ENCODE measurements around the gene IFT81.
"Not testable (repeated sequence)": the region's sequence is repeated elsewhere in the genome, so short reads cannot be mapped to it uniquely, and the experiment has no call there.

Gene IFT81

DNA sequence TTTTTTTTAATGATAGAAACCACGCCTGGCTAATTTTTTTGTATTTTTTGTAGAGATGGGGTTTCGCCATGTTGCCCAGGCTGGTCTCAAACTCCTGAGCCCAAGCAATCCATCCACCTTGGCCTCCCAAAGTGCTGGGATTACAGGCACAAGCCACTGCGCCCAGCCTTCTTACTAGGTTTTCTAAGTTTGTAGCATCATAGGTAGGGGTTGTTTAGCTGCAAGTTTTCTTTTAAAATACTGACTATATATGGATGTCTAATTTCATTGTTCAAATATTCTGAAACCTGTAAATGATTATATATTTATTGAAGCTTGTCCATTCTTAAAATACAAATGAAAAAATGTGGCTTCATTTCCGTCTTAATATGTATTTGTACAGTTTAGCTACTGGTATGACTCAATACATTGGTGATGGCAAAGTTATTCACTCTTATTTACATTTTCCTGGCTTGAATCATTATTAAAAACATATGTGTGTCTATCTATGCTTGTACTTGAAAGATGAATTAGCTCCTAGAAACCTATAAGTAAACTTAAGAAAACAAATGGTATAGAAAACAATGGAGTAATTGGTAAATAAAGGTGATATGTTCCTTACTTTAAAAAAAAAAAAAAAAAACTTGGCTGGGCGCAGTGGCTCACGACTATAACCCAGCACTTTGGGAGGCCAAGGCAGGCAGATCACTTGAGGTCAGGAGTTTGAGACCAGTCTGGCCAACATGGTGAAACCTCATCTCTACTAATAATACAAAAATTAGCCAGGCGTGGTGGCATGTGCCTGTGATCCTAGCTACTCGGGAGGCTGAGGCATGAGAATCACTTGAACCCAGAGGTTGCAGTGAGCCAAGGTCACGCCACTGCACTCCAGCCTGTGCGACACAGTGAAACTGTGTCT, 87.7 kb downstream of the IFT81 start:
- not testable (repeated sequence) for DNase-seq

DNA sequence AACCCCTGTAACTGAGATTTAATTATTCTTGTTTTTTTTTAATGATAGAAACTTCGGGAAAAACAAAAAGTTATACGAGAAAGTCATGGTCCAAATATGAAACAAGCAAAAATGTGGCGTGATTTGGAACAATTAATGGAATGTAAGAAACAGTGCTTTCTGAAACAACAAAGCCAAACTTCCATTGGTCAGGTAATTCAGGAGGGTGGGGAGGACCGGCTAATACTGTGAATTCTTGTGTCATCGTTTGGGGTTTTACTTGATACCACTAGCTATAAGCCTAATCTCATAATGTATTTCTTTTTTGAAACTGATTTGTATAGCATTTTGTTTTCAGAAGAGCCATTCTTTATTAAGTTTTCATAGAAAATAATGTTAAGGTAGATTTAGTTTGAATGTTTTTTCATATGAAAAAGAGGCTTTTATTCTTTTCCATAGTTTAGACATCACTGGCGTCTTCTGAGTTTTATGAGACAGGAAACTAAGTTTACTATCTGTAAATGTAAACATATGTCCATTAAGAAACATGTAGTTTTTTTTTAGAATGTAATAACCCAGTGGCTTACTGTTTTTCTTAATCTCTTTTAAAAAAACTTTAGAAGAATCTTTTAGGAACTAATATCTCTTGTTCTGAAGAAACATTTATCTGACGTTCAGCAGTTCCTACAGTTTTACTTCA, 94.0 kb downstream of the IFT81 start:
- no peak for DNase-seq

DNA sequence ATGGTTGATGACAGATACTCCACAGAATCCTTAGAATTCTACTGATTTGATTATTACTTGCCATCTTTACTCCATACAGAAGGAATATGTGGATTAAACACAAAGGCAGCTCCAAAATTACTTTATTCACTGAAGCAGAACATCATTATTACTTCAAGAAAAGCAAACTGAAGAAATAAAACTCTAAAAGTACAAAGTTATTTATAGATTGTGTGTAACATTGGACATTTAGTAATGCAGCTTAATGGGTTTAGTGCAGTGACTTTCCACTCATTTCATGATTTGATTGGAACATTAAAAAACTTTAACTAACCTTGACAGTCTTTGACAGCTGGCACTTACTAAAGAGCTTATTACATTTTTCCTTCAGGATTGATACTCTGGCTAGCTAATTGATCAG, 97.9 kb downstream of the IFT81 start:
- no peak for DNase-seq

DNA sequence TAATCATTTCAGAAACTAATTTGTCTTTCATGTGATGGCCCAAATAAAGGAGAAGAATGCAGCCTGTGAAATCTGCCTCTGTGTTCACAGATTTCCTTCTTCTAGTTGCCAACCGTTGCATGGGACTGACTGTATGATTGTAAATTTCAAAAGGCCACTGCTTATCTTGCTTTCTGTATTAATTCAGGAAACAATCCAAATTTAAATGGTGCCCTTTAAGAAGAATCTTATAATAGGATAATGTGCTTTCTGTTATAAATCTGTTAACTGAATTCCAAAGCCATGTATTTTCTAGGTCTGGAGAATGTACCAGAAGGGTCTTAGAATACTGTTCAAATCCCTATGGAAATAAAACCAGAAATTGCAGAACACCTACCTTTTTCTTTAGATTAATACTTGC, 98.3 kb downstream of the IFT81 start:
- no peak for DNase-seq

DNA sequence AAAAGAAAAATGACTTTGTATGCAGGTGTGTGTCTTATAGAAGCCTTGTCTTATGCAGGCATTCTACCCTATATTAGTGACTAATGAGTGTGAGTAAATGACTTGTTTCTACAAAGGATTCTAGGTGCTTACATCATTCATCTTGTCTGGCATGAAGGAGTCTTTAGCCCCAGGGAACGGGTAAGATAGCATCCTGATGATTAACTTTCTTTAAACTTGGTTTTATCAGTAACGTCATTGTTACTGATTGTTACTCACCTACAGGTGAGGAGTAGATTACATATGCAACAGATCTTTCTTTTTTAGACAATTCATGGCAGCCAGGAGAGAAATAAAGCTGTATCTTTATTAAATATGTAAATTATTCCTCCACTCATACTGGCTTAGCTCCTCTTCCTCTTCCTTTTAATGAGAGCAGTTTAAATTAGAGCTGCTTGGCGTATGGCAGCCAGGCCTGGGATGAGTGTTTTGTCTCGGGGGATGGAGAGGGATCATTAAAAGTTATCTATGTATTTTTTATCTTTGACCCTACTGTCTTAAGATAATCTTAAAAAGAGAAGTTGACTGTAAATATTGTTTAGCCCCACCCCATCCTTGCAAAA, 99.7 kb downstream of the IFT81 start:
- no peak for DNase-seq

DNA sequence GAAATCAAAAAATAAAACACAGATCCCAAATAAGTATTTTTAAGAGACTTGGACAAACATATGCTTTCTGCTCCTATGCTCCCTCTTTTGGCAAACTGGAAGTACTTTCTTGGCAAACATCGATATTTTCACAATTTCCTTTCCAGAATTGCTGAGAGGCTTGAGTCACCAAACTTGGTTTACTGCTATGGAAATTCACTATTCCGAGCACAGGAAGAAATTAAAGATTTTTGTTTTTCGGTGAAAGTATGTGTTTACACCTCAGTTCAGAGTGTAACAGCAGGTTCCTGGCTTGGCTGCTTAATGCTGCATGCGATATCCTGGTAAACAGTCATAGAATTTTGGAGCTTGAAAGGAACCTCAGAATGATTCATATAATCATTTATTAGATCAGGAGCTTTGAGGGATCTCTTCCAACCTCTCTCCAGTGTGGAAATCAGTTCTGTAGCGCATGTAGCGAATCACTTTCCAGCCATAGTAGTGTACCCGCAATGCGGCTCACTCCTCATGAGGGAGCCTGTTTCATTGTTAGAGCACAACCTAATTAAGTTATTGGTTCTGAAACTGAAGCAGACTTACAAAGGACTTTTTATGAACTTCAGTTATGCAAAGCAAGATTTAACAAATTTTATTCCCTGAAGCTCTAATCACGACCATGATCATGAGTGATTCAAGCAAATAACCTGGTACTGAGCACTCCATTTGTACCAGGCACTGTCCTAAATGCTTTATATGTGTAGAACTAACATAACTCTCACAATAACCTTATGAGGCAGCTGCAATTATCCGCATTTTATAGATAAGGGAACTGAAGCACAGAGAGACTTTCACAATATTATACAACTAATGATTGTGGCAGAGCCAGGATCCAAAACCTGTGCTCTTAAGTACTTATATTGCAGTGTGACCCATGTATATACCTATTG, 100.5 kb downstream of the IFT81 start:
- DNase-seq, result no peak

DNA sequence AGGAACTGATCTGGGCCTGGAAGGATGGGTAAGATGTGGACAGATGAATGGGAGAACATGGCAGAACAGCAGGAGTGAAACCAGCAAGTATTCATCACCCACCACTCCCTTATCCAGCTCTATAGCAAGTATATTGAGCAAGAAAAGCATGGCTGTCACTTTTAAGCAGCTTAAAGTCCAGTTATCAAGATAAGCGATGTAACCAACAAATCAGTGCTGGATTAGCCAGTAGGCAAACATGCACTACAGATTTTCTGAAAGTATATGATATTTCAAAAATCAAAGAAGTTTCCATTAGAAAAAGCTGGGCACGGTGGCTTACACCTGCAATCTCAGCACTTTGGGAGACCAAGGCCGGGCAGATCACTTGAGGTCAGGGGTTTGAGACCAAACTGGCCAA, 103.0 kb downstream of the IFT81 start:
- DNase-seq, result no peak

DNA sequence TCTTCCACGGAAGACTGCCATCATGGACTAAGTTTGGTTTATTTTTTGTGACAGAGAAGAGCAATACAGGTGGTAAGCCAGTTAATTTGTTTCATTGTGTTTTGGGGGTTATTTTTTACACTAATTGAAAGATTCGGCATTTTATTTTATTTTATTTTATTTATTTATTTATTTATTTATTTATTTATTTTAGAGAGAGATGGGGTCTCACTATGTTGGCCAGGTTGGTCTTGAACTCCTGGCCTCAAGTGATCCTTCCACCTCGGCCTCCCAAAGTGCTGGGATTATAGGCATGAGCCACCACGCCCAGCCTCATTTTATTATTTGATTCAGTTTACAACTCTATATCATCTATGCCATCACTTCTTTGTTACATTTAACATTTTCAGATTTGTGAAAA, 104.2 kb downstream of the IFT81 start:
- not testable (repeated sequence) for DNase-seq

DNA sequence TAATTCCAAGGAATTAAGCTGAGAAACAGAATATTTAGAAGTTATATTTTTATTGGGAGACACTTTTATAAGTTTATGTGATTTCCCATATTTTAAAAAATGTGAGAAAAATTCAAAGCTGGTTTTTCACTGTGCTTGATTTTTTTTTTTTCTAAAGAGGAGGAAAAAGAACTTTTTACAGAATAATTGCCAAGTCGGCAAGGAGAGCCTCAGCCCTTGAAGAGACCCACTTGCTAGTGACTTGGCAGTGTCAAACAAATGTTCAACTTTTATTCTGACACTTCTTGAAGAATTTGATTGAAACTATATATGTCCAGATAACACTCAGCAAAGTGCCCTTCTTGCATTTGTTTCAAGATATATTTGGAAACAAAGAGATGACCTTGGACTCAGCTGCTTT, 104.6 kb downstream of the IFT81 start:
- no peak for DNase-seq

DNA sequence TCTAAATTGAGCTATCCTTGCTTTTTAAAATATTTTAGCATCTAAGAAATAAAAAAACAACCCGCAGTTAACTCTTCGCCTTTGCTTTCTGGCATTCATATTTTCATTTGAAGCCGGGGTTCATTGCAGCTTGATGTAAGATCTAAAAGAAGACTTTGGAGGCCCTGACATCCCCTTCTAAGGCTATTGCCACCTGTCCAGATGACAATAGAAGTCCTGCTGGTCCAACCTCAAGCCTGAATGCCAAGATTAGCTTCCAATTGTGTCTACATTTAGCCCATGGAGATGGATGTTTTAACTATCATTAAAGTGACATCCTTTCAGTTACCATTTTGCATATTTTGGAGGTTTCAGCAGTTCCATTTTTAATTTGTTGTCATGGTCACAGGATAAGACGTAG, 105.3 kb downstream of the IFT81 start:
- DNase-seq, result no peak

DNA sequence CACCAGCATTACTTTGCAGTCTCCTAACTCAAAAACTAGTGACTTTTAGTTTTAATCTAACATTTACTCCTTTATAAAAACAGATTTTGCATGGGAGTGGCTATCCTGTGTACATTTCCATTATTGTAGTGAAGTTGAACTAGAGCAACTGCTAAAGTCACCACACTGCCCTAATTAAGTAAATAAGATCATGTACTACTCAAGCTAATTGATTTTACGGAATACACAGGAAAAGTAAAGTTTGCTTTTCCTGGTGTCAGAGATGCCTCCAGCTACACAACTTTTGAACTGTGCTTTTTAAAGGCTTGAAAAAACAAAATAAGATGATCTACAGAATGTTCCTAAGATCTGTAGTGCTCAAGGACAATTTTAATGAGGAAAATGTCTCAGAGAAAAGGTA, 106.5 kb downstream of the IFT81 start:
- no peak for DNase-seq

DNA sequence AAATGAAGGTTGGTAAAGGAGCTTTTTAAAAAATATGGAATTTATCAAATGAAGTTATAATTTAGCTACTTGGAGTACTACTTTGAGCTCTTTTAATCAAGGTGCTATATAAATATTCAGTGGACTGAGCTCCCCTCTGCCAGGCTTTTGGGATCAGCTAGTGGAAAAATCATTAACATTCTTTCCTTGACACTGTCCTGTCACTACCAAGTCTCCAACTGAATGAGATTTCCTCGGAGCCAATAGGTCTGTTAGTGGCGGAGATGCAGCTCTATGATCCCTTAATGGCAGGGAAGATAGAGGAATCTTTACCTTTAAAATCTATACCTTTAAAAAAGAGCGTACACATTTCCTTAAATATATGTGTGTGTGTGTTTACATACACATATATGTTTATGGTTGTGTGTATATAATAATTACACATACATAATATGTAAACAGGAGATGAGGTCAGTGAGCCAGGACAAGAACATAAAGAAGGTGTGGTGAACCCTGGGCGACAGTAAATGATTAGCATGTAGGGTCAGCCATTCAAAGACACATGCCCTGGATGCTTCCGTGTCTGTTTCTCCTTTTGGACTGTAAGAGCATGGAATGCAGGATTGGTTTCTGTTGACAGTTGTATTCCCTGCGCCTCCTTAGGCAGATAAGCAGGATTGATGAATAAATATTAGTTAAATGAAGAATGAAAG, 109.2 kb downstream of the IFT81 start:
- DNase-seq, result no peak

DNA sequence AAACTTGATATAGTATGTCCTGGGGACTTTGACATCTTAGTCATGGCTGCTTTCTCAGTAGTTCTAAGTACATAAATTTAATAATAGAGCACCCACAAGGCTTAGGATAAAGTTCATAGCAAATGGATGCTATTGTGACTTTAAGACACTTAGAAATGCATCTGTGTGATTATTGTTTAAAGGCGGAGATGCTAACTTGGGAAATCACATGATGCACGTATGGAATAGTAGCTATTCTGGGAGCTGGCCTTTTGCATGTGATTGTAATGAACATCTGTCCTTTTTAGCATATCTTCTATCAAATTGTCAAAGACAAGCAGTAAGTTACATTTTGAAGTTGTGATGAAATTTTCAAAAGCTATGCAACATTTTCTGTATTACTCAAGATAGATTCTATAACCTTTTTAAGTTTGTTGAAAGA, 110.2 kb downstream of the IFT81 start:
- no peak for DNase-seq

DNA sequence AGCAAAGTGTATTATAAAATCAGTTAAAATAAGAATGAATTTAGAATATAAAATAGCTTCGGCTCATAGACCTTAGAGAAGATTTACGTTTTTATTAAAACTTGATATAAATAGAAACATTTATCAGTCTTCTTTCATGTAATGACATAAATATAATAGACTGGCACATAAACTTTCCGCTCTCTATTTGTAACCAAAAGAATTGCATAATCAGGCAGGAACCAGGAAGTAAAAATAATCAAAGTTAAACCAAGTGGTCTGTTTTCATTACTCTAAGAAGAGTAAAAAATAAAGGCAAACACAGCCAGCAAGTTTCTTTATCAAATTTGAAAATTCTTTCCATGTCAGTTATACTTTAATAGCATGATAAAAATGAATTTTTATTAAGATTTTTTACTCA, 110.6 kb downstream of the IFT81 start:
- no peak for DNase-seq

DNA sequence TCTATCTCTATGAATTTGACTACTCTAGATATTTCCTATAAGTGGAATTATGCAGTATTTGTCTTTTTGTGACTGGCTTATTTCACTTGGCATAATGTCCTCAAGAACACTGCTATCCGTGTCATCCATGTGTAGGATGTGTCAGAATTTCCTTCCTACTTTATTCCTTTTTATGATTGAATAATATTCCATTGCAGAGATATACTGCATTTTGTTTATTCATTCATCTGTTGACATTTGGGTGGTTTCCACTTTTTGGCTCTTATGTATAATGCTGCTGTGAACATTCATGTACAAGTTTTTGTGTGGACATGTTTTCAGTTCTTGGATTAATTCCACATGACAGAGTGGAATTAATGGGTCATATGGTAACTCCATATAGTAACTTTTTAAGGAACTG, 111.2 kb downstream of the IFT81 start:
- no peak for DNase-seq

DNA sequence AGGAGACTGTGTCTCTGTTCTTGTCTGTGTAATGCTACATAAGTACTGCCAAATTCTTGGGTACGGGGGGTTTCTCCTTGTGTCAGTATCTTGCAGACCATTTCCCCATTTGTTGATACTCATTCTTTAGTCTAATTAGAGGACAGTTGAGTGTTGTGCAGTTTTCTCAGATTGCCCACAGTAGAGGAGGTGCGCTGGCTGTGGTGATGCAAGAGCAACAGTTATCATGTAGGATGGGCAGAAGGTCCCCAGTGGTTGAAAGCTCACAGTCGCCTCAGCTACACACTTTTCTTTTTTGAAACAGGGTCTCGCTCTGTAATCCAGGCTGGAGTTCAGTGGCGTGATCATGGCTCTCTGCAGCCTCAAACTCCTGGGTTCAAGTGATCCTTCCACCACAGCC, 119.1 kb downstream of the IFT81 start:
- DNase-seq, result no peak

DNA sequence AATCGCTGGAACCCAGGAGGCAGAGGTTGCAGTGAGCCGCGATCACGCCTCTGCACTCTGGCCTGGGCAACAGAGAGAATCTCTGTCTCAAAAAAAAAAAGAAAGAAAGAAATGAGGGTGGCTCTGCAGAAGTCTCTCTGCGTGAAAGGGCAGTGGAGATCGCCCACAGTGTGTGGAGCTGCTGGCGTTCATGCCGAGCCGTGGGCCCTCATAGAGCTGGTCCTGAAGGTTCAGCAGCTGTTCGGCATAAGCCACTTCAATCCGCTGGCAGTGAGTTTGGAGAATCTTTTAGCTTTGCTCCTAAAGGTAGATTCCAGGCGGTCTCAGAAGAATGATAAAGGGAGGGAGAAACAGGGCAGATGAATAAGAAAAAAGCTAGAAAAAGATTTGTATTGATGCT, 120.2 kb downstream of the IFT81 start:
- DNase-seq, result no peak

DNA sequence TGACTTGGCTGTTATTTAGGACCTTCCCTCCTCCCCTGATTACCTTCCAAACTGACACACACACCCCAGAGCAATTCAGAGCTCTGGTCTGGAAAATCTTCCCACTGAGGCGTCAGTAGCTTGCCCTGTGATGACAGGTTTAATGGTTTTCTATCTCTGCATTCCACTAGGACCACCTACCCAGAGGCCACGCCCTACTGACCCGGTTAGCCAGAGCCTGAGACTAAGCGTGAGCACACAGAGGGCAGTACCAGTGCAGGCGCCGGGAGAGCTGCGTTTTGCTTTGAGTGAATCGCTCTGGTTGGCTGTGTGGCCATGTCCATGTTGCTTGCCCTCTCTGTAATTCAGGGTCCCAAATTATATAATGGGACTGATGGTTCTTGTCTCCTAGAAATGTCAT, 120.7 kb downstream of the IFT81 start:
- no peak for DNase-seq

DNA sequence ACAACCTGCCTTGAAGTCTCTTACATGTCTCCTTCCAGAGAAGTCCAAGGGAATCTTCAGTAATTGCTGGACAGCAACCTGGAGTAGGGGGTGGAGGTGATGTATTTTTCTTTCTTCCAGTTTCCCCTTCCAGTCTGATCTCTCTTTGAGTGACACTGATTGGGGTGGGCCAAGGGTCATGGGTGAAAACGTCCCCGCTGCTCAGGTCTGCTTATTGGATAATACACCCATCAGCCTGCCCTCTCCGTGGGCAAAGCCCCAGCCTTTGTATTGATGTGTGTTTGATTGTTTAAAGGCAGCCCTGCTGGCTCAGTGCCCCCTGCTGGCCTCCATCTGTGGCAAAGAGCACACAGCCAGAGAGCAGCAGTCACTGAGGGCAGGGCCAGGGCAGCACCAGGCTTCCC, 121.2 kb downstream of the IFT81 start:
- peak; percentile 49 to 59 for DNase-seq

DNA sequence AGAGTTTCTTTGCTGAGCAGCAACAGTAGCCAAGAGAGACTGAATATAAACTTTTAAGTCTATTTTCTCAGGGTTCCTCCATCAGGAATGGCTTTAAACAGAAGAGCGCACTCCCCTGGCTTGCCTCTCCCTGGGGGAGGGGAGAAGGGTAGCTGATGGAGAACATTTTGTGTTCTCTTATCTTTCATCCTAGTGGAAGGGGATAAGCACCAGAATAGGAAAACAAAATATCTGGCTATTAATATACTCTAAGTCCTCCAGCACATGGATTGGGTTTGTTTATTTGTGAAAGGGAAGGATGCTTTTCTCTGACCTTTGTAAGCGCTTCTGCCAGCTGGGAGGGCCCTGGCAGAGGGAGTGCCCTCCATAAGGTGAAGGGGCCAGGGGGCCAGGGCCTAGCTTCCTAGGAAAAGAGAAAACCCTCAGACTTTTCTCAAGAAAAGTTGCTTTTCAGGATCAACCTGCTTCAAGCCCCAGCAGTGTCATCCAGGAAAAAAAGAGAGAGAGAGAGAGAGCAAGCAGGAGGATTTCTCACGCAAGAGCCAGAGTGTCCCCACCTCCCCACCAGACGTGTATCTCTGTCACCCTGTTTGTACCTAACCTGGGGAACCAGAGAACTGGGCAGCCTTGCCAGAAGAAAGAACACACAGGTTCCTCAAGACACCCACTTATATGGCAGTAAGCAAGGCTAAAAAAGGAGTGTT, 122.6 kb downstream of the IFT81 start:
- DNase-seq, result no peak

DNA sequence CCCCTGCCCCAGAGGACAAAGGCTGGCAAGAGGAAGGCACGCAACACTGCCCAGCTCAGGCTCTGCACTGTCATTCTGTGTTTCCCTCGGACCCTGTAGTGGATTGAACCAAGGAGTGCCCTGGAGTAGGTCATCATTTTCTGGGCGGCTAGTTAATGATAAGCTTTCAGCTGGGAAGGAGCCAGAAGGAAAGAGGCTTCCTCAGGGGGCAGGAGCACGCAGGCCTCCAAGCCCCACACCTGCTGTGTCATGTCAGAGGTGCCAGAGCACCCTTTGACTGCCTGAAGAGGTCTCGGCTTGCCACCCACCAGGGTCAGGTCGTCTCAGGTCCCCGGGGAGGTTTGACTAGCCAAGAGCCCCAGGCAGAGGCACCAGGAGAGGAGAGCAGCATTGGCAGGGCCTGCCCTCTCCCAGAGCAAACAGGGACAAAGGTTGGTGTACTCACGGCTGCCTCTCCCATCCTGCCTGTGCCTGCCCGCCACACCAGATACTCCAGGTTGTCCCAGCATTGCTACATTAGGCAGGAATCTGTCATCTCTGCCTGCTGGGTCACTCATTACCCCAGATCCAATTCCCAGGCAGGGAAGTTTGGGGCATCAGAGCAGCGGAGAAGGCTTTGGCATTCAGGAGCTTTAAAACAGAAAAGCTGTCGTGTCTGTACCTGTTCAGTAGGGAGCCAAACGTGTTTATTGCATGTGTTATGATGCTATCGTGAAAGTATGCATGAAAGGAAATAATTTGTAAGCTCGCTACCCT, 123.4 kb downstream of the IFT81 start:
- no peak for DNase-seq

Measured in activated CD4-positive, alpha-beta T cell treated with anti-CD3 and anti-CD28 coated beads, Interleukin-2, amount 50 U/mL, for 48 hours (primary cell).